ENCODE results near the gene SETBP1. TPM values are rescaled to one million over a fixed set of nuclear protein-coding genes. Genes with fewer than 3 reads are reported as not detected.

SETBP1 gene
- total RNA-seq, 1 experiment from 2014 or later: 0.05 TPM

GRCh38 chr18:44997174-44997573 is 316.5 kb downstream of the SETBP1 start (continued):
- TF ChIP-seq ZBTB33 (IDR thresholded peaks at IDR 0.05; ENCODE audit: extremely low read depth, insufficient replicate concordance, low read length) (no peak), CBX3 (IDR thresholded peaks at IDR 0.05; ENCODE audit: low read depth) (no peak), ZFX (IDR thresholded peaks at IDR 0.05) (no peak), TCF7L2 (IDR thresholded peaks at IDR 0.05; ENCODE audit: borderline replicate concordance, extremely low read depth, insufficient read depth, insufficient read length) (no peak), POLR2A (IDR thresholded peaks at IDR 0.05; ENCODE audit: borderline replicate concordance, extremely low read depth, insufficient read depth, insufficient read length) (no peak), JUND (IDR thresholded peaks at IDR 0.05) (no peak)

GRCh38 chr18:44998360-44998759 is 317.7 kb downstream of the SETBP1 start:
- TF ChIP-seq EGR1 (IDR thresholded peaks at IDR 0.05; ENCODE audit: low read depth): no peak
- TF ChIP-seq MAX (IDR thresholded peaks at IDR 0.05): no peak
- no peak for TF ChIP-seq SP1 (IDR thresholded peaks at IDR 0.05; ENCODE audit: low read depth)
- TF ChIP-seq JUND (IDR thresholded peaks at IDR 0.05): no peak
- no peak for TF ChIP-seq ZNF274 (IDR thresholded peaks at IDR 0.05; ENCODE audit: low read depth, low read length)
- Histone ChIP-seq H3K4me2 (ENCODE audit: low read length) (no peak overlapping the region), H3K4me1 (ENCODE audit: control insufficient read depth in 1 of 2, insufficient read depth in 2 of 2, low read length in 2 of 2) (no peaks in the 10 kb centered on the region), H3K4me3 (replicated peaks in 1 of 2; ENCODE audit: low read depth in 1 of 2, low read length in 2 of 2) (no peak overlapping the region), H3K27ac (ENCODE audit: low read depth, low read length) (no peak overlapping the region), H4K20me1 (ENCODE audit: insufficient read depth) (no peaks in the 10 kb centered on the region), H3K9me3 (ENCODE audit: control insufficient read depth in 1 of 2, insufficient read depth in 1 of 2, low read depth in 1 of 2, low read length in 2 of 2) (peaks cover 5 to 17% of the 10 kb centered on the region in 2 experiments; a peak in 3 of 4 replicates), H3K9ac (ENCODE audit: low read length) (no peak overlapping the region), H2AFZ (ENCODE audit: low read depth, low read length, poor library complexity, severe bottlenecking) (no peak overlapping the region), H3K79me2 (ENCODE audit: insufficient read depth, low read length) (no peaks in the 10 kb centered on the region), H3K27me3 (ENCODE audit: insufficient read depth, low read length) (no peaks in the 10 kb centered on the region), H3K36me3 (ENCODE audit: control insufficient read depth in 1 of 2, insufficient read depth in 2 of 2, low read length in 2 of 2) (no peaks in the 10 kb centered on the region), H3K9me2 (ENCODE audit: insufficient read depth) (no peaks in the 10 kb centered on the region)
- ATAC-seq: no peak
- intact Hi-C loops (cut with micrococcal nuclease): no loop called here
- DNase-seq (ENCODE audit: low read depth, low spot score): no peak
- RAD21 ChIA-PET (ENCODE audit: low non-redundant PET in 1 of 2, low total read pairs in 2 of 2, uncharacterized antibody in 2 of 2, unreplicated experiment in 2 of 2): no interaction called here
- no TSS peak for BruUV-seq (replicated peaks)
- CTCF ChIA-PET: no interaction called here
- POLR2A ChIA-PET: no interaction called here
